C4-2B (cell line): ENCODE measurements around the gene SLCO4A1.

ENCODE experiments used
- H3K27ac ChIP-seq: fragments of 450-650 bp; 2 replicates; pipeline ENCODE4 v1.5.1; 2017
- CTCF ChIP-seq: fragments of 450-650 bp; conservative IDR thresholded peaks from 2 replicates; pipeline ENCODE4 v1.5.1; 2017; ENCODE audit warnings: mild to moderate bottlenecking
- ZFX ChIP-seq: fragments of 450-650 bp; IDR thresholded peaks from 2 replicates; pipeline ENCODE4 v1.6.1; 2017

Gene SLCO4A1

DNA sequence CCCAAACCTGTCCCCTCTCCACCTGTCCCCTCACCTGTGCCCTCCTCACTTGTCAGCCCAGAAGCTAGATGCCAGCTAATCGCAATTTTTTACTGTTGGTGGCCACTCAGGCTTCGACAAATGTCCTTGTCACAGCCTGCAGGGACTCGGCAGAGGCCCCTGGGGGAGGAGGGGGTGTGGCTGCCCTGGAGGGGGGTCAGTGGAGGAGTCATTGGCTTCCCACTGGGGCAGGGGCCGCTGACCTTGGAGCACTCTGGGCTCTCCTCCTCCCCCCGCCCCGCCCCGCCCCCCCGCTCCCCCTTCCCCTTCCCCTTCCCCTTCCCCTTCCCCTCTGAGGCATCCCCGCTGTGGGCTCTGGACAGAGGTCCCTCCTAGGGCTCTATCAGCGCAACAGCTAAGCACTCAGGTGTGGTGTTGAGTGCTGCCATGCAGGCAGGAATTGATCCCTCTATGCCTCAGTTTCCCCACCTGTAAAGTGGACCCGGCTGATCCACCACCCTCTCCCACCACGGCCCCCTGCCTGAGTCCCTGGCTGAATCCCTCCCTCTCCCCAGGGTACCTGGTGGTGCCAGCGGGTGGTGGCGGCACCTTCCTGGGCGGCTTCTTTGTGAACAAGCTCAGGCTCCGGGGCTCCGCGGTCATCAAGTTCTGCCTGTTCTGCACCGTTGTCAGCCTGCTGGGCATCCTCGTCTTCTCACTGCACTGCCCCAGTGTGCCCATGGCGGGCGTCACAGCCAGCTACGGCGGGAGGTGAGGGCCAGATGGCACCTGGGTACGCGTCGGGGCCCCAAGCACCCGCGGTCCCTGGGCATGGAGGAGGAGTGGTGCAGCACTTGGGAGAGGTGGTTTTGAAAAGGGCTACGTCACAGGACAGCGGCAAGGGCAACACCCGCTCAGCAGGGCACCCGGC lies 23.8 kb downstream of the SLCO4A1 start:
- no peak overlapping the region for H3K27ac ChIP-seq

DNA sequence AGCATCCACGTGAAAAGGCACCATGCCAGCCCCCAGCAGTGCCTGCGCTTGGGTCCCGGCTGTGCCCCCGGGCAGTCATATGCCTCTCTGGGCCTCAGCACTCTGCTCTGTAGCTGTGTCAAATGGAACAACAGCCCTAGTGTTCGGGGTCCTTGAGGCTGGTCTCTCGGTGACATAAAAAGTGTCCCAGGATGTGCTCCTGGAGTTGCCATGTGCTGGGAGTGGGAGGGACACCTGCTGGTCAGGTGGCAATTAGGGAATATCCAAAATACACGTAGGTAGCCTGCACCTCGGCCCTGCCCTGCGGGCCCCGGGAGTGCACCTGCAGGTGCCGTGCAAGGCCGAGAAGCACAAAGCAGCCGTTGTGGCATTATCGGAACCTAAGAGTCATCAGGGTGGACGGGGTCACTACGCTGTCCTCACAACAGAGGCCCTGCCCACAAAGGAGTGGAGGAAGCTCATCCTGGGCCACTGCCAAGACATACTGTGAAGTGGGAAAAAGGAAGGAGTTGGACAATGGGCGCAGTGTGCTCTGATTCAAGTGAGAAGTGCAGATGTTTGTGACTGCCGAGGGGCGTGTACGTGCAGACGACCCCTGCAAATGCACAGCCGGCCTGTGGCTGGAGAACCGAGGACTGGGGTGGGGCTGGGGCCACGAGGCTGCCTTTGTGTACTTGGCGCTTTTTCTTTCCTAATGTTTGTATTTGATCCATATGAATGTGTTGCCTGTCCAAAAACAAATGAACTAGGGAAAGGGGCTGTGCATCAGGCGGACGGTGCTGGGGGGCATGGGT lies 24.6 kb downstream of the SLCO4A1 start:
- no peak overlapping the region for H3K27ac ChIP-seq
- TF ChIP-seq CTCF (no peak), ZFX (no peak)

More for the DNA sequence above, 23.8 kb downstream of the SLCO4A1 start:
- no peak for TF ChIP-seq CTCF
- TF ChIP-seq ZFX, result no peak

DNA sequence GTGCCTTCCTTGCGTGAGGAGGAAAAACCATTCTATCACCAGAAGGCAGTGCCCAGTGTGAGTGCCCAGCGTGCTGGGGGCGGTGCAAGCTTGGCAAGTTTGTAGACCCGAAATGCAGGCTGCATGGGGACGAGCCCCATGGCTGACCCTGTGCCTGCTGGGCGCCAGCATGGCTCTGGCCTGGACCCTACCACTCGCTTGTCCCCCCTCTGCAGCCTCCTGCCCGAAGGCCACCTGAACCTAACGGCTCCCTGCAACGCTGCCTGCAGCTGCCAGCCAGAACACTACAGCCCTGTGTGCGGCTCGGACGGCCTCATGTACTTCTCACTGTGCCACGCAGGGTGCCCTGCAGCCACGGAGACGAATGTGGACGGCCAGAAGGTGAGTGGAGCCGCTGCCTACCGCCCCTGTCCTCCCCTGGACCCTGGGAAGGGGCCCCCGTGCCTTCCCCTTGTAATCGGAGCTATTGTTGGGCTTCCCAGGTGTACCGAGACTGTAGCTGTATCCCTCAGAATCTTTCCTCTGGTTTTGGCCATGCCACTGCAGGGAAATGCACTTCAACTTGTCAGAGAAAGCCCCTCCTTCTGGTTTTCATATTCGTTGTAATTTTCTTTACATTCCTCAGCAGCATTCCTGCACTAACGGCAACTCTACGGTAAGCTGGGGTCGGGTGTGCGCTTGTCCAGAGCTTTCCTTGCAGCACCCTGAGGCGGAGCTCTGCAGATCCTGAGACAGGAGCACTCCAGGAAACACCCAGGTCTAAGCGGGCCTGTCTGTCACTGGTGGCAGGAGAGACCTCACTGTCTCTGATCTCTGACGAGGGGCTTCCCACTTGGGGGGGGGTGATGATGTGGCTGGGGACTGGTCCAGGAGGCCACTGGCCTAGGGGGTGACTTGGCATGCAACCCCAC lies 25.5 kb downstream of the SLCO4A1 start:
- H3K27ac ChIP-seq, result no peak overlapping the region
- TF ChIP-seq CTCF, result no peak
- TF ChIP-seq ZFX, result no peak

DNA sequence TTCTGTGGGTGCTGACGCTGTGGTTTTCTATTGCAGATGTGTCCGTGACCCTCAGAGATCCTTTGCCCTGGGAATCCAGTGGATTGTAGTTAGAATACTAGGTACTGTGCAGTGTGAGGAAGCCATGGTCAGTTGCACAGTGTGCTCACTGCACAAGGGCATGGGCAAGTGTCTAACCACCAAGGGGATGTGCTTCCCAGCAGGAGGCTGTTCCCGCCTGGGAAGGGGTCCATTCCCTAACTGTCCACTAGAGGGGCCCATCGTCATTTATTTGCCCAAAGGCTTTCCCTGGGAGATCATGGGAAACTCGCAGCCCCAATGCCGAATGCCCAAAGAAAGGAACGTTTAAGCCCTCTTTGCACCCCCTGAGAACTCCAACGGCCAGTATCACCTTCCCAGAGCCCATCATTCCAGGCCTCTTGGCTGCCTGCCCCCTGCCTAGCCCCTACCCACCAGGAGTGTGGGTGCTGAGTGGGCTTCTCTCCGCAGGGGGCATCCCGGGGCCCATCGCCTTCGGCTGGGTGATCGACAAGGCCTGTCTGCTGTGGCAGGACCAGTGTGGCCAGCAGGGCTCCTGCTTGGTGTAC lies 26.2 kb downstream of the SLCO4A1 start:
- no peak overlapping the region for H3K27ac ChIP-seq
- TF ChIP-seq CTCF (peak; percentile 84), ZFX (no peak)

GRCh38 chr20:62669249-62669648 lies 26.9 kb downstream of the SLCO4A1 start:
- no peak overlapping the region for H3K27ac ChIP-seq
- no peak for TF ChIP-seq CTCF
- TF ChIP-seq ZFX, result no peak

GRCh38 chr20:62670156-62670555 lies 27.9 kb downstream of the SLCO4A1 start:
- no peak overlapping the region for H3K27ac ChIP-seq
- TF ChIP-seq ZFX, result no peak
- no peak for TF ChIP-seq CTCF
